HEK293 (cell line): ENCODE results near the gene ARPP19.
A peak's percentile ranks its signal among the peaks of the same experiment; 100 is the strongest.

Experiments
- ELK4 ChIP-seq: IDR thresholded peaks from 2 replicates; pipeline ENCODE4 v1.6.1; 2011; ENCODE audit warnings: mild to moderate bottlenecking, low read depth, low read length, borderline replicate concordance
- GLI2 ChIP-seq: fragments of 450-650 bp; formaldehyde crosslinking; IDR thresholded peaks from 2 replicates; pipeline ENCODE4; 2017; ENCODE audit warnings: missing biosample characterization, missing genetic modification characterization, low read depth, borderline replicate concordance
- GLIS2 ChIP-seq: fragments of 450-650 bp; formaldehyde crosslinking; IDR thresholded peaks from 2 replicates; pipeline ENCODE4 v1.5.1; 2016; ENCODE audit warnings: missing biosample characterization, missing genetic modification characterization
- KLF9 ChIP-seq: fragments of 450-650 bp; formaldehyde crosslinking; IDR thresholded peaks from 2 replicates; pipeline ENCODE4 v1.5.1; 2016; ENCODE audit warnings: missing biosample characterization, missing genetic modification characterization, low read depth
- MZF1 ChIP-seq: fragments of 450-650 bp; formaldehyde crosslinking; IDR thresholded peaks from 2 replicates; pipeline ENCODE4 v1.5.1; 2017; ENCODE audit warnings: missing biosample characterization, missing genetic modification characterization, borderline replicate concordance
- PBX3 ChIP-seq: sonication (generic); formaldehyde crosslinking; IDR thresholded peaks from 2 replicates; pipeline ENCODE4 v1.8.1; 2022; ENCODE audit warnings: mild to moderate bottlenecking, moderate library complexity, missing genetic modification reagents
- SP3 ChIP-seq: fragments of 450-650 bp; formaldehyde crosslinking; IDR thresholded peaks from 2 replicates; pipeline ENCODE4 v1.5.1; 2016; ENCODE audit warnings: missing biosample characterization, missing genetic modification characterization
- YY1 ChIP-seq: fragments of 450-650 bp; formaldehyde crosslinking; IDR thresholded peaks from 2 replicates; pipeline ENCODE4 v1.5.1; 2018; ENCODE audit warnings: missing biosample characterization, missing genetic modification characterization
- YY2 ChIP-seq: fragments of 450-650 bp; formaldehyde crosslinking; IDR thresholded peaks from 2 replicates; pipeline ENCODE4 v1.5.1; 2016; ENCODE audit warnings: missing biosample characterization, missing genetic modification characterization
- ZBTB17 ChIP-seq: fragments of 450-650 bp; formaldehyde crosslinking; IDR thresholded peaks from 2 replicates; pipeline ENCODE4 v1.5.1; 2016; ENCODE audit warnings: missing biosample characterization, missing genetic modification characterization
- ZBTB26 ChIP-seq: fragments of 450-650 bp; formaldehyde crosslinking; optimal IDR thresholded peaks from 2 replicates; pipeline ENCODE3; 2016; ENCODE audit warnings: missing biosample characterization, mild to moderate bottlenecking, missing genetic modification characterization
- ZBTB6 ChIP-seq: fragments of 450-650 bp; formaldehyde crosslinking; IDR thresholded peaks from 2 replicates; pipeline ENCODE4 v1.5.1; 2017; ENCODE audit warnings: missing biosample characterization, missing genetic modification characterization
- ZBTB8A ChIP-seq: fragments of 450-650 bp; formaldehyde crosslinking; IDR thresholded peaks from 2 replicates; pipeline ENCODE4 v1.5.1; 2016; ENCODE audit warnings: missing biosample characterization, missing genetic modification characterization
- ZNF121 ChIP-seq: fragments of 450-650 bp; formaldehyde crosslinking; IDR thresholded peaks from 2 replicates; pipeline ENCODE4 v1.5.1; 2016; ENCODE audit warnings: missing biosample characterization, missing genetic modification characterization
- ZNF16 ChIP-seq: fragments of 450-650 bp; formaldehyde crosslinking; IDR thresholded peaks from 2 replicates; pipeline ENCODE4 v1.5.1; 2016; ENCODE audit warnings: low read depth, missing biosample characterization, missing genetic modification characterization
- ZNF335 ChIP-seq: fragments of 450-650 bp; formaldehyde crosslinking; conservative IDR thresholded peaks from 2 replicates; pipeline ENCODE4 v1.5.1; 2016; ENCODE audit warnings: missing biosample characterization, missing genetic modification characterization
- ZNF398 ChIP-seq: fragments of 450-650 bp; formaldehyde crosslinking; IDR thresholded peaks from 2 replicates; pipeline ENCODE4 v1.5.1; 2017; ENCODE audit warnings: missing biosample characterization, missing genetic modification characterization
- ZNF501 ChIP-seq: fragments of 450-650 bp; formaldehyde crosslinking; IDR thresholded peaks from 2 replicates; pipeline ENCODE4 v1.5.1; 2016; ENCODE audit warnings: missing biosample characterization, missing genetic modification characterization
- ZNF513 ChIP-seq: fragments of 450-650 bp; IDR thresholded peaks from 2 replicates; pipeline ENCODE4 v1.5.1; 2018; ENCODE audit warnings: missing biosample characterization, missing genetic modification characterization
- ZNF514 ChIP-seq: fragments of 450-650 bp; formaldehyde crosslinking; IDR thresholded peaks from 2 replicates; pipeline ENCODE4 v1.5.1; 2016; ENCODE audit warnings: missing biosample characterization, missing genetic modification characterization
- ZNF561 ChIP-seq: fragments of 450-650 bp; IDR thresholded peaks from 2 replicates; pipeline ENCODE4 v1.5.1; 2018; ENCODE audit warnings: missing biosample characterization, missing genetic modification characterization, borderline replicate concordance

The ARPP19 gene

GRCh38 chr15:52528564-52529340, 40.1 kb downstream of the ARPP19 start, which contains the start of gene MYO5A (continued):
- TF ChIP-seq ZNF121 (tag by site-specific recombination): no peak
- TF ChIP-seq ZNF16 (tag by site-specific recombination): peak; percentile 62; the same call in 1 of the 2 replicates
- 0 out of 2 replicates have a peak, but pooled peaks have one; percentile 22 for TF ChIP-seq YY2
- TF ChIP-seq ZNF335 (tag by site-specific recombination): peak; percentile 63
- no peak for TF ChIP-seq ELK4
- peak; percentile 86 for TF ChIP-seq ZBTB8A (tag by site-specific recombination)
- TF ChIP-seq PBX3 (CRISPR knock-in tag): no peak; the same call in 1 of the 2 replicates
- TF ChIP-seq ZNF513: peak; percentile 77; the same call in 1 of the 2 replicates
- no peak for TF ChIP-seq ZNF514 (tag by site-specific recombination)
- peak; percentile 55; the same call in 1 of the 2 replicates for TF ChIP-seq ZBTB17 (tag by site-specific recombination)
- 0 out of 2 replicates have a peak, but pooled peaks have one; percentile 8 for TF ChIP-seq GLIS2 (tag by site-specific recombination)
- TF ChIP-seq SP3 (tag by site-specific recombination): 0 out of 2 replicates have a peak, but pooled peaks have one; percentile 16
- TF ChIP-seq ZNF398 (tag by site-specific recombination): peak; percentile 30; the same call in 1 of the 2 replicates
- peak; percentile 61 for TF ChIP-seq ZBTB26 (tag by site-specific recombination)
- TF ChIP-seq MZF1 (tag by site-specific recombination): 0 out of 2 replicates have a peak, but pooled peaks have one; percentile 16
- peak; percentile 41; the same call in 1 of the 2 replicates for TF ChIP-seq KLF9
- no peak for TF ChIP-seq GLI2 (tag by site-specific recombination)
- peak; percentile 39; the same call in 1 of the 2 replicates for TF ChIP-seq ZNF561 (tag by site-specific recombination)
- peak; percentile 67; the same call in 1 of the 2 replicates for TF ChIP-seq ZBTB6 (tag by site-specific recombination)
- TF ChIP-seq YY1: peak; percentile 29; the same call in 1 of the 2 replicates
- TF ChIP-seq ZNF501 (tag by site-specific recombination): 0 out of 2 replicates have a peak, but pooled peaks have one; percentile 7
